CD4-positive, alpha-beta T cell treated with Interleukin-2 at 100 ng/mL for 4 hours (primary cell): ENCODE measurements around the gene PTPN22.

Experiments
- DNase-seq: peaks from one replicate; pipeline ENCODE4 v3.0.0-alpha.2; 2020; ENCODE audit warnings: low spot score

Gene PTPN22

DNA sequence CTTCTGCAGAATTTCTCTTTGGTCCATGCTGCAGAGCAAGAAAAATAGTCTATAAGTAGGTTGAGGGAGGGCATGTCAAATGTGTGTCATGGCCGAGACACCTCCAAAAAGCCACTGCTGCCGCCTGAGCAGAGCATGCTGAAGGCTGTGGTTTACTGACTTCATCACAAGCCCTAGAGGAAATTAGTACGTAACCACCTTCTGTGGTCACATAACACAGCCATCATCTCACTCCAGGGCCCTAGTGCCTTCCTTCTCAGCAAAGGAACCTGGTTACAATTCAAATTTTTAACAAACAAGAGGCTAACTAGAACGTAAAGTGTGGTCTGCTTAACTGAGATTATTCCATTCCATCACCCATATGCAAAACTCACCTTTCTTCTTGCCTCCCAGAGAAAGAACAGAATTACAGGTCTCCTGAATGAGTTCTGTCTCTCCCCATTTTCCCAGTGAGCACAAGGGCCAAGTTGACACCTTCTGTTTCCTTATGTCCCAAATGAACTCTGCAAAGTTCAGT, at the start of gene PTPN22:
Gene PTPN22 (minus strand): TSS at position 116 of the 517 bp plus-strand sequence.
- peak; percentile 90 for DNase-seq

DNA sequence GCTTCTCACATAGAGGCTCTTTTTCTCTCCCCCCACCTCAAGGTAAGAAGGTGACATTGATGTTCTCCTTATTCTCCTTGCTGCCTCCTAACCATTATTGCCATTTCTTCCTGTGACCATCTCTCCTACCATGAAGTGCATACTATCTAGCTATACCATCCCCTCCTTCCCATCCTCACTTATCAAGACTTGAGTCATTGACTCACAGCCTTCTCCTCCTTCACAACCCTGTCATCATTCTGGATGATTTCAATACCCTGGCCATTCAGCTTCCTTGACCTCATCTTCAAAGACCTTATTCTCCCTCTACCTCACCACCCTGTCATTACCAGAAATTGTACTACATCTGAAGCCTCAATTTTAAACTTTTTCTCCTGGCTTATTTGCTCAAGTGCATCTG, 46.7 kb upstream of the PTPN22 start:
- DNase-seq = no peak

DNA sequence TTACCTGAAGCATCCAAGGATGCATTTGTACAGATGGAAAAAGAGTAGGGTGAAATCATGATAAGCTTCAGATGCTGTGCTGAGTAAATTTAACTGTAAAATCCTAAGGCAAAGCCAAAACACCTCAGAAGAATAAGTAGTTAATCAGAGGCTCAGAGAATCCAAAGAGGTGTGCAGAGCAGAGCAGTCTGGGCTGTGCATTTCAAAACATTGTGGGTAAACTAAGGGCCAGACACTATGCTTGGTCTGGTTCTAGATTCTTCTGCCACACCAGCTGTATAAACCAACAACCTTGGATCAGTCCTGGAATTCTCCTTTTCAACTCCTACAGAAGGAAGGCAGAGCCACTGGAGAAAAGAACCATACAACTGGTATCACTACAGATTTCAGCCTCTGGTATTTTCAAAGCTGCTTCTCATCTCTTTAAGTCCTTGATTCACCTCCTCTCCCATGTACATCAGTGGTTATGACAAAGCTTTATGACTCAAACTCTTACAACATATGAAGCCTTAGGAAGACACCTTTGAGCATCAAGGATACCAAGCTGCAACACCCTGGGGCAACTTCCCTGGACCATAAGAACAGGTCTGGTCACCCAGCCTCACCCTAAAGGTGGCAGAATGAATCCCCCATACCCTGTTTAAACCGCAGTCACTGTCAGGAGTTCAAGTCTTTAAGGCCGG, 46.0 kb upstream of the PTPN22 start:
- DNase-seq = no peak

DNA sequence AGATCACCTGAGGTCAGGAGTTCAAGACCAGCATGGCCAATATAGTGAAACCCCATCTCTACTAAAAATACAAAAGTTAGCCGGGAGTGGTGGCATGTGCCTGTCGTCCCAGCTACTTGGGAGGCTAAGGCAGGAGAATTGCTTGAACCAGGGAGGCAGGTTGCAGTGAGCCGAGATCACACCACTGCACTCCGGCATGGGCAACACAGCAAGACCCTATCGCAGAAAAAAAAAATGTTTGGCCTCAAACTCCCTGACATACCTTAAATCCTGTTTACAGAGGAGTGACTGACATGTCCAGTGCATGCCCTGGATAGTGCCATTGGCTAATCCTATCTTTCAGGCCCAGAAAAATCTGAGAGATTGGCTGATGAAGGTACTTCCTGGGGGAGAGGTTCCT, 45.5 kb upstream of the PTPN22 start:
- no peak for DNase-seq

DNA sequence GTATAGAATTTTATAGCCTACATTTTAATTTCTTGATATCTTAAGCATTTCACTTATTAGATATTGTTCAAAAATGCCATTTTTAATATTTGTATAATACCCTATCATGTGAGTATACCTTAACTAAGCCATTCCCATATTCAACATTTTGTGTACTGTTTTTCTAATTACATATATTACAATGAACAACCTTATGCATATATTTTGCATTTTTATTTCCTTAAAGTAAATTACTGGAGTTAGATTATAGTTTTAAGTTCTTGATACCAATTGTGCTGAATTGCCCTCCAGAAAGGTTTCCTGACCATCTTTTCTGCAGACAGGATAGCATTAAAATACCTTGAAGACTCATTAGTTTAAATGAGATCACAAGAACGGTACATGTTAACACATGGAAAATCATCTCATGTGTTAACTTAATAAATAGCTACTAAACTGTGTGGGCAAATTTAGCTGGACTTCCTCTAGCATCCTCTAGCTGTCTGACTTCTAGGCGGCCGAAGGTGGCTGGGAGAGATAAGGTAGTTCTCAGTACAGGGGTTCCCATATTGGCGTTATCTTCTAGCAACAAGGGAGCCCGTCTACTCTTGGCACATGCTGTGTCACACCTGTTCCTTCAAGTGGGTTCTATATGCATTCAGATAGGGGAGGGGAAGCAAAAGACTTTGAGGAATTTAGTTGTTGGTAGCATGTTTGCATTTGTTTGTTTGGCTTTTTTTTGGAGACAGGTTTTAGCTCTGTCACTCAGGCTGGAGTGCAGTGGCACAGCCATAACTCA, 42.6 kb upstream of the PTPN22 start:
- no peak for DNase-seq

DNA sequence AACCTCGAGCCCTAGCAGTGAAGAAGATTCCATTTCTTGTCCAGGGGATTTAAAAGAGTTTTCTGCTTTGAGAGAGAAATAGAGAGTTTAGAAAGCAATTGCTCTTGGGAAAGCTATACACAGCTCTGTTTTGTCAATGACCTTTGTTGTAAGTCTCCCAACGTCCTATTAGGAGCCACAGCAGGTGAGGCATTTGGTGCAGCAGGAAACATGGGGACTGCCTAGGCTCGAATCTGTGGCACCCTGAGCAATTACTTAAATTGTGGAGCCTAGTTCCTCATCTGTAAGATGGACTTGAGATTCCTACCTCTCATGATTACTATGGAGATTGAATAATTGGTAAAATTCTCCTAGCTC, 41.8 kb upstream of the PTPN22 start:
- DNase-seq = no peak

DNA sequence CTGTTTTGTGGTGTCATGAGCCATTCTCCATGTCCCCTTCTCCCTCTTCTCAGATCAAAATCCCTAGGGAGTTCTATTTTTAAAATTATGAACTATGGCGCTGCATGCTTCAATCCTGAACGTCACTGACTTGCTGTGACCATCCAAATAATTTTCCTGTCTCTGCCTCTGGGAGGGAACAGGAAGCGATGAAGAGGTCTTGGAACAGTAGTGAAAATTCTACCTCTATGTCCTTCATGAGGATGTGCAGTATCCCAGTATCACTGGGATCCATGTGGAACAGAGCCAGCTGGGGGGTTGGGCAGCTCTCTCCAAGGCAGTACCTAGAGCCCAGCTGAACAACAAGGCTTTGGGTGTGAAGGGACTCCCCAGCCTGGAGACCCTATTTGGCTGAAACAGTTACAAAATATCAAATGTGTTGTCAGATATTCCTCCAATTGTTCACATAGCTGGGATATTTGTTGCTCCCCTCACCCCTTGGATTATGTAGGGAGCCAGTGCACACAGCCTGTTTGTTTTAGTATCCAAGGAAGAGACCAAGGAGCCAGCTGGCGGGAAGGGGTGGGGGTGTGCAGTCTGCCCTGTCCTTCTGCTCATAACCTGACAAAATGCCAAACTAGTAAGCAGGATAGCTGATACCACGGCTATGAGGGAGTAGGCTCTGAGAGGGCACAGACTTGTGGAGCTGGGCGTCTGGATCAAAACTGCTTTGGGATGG, 41.2 kb upstream of the PTPN22 start:
- DNase-seq = no peak

DNA sequence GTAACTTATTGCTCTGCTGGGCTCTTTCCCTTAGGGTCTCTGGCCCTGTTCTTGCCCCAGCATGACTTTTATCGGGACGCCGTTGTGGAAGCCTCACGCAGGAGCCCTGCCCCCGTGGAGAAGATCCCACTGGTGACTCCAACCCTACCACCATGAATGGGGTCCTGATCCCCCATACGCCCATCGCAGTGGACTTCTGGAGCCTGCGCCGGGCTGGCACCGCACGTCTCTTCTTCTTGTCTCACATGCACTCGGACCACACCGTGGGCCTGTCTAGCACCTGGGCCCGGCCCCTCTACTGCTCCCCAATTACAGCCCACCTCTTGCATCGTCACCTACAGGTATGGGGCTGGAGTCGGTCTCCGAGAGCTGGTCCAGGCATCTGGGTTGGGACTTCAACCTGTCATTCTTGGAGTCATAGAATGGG, 33.9 kb upstream of the PTPN22 start:
- DNase-seq = no peak

DNA sequence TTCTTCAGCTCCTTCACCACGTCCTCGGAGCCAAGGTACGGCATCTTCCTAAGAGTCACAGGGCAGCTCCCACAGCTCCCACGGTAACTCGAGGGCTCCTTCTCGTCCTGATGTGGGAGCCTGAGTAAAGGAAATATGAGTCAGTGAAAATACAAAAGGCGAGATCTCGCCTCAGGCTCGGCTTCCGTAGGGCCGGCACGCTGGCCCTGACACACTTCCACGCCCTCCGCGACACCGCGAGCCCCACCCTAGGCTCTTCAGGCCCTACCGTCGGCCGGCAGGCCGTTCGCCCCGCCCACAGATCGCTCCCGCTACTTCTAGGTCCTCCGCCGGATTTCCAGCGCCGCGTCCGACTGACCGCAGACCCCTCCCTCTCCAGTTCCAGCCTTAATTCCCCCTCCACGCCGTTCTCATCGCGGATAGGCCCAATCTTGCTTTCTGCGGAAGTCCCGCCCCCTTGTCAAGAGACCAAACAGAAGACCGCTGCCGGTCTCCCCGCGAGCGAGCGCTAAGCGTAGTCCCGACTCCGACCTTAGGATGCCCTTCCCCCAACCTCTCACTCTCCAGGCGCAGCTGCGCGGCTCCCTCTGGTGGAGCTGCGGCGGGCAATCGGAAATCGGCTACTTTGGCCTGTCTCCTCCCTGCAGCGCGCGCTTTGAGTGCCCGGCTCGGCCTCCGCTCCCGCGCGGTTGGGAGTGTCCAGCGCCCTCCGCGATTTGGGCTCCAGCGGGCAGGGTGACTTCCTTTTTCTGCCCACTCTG, 33.3 kb upstream of the PTPN22 start, which contains the start of the genes AP4B1 and DCLRE1B:
Gene AP4B1 (minus strand): TSS at position 126 of the 761 bp plus-strand sequence. CDS start 82 bp downstream, at position 44.
Gene DCLRE1B (plus strand): TSS at position 653 of the 761 bp plus-strand sequence. CDS start 261 bp downstream, outside the sequence.
- peak; percentile 99 for DNase-seq

DNA sequence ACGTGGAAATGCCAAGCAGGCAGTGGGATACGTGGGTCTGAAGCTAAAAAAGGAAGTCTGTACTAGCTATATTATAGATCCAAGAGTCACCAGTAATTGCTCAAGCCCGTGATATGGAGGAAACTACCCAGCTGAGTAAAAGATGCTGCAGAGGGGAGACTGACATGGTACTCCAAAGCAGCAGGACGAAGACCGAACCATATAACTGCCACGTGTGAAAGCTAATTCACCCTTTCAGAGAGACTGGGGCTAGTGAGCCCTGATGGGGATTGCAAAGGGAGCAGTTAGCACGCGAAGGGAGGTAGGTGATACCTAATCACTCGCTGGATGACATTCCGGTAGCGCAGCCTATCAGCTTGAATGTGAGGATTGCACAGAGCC, 32.8 kb upstream of the PTPN22 start:
- no peak for DNase-seq

DNA sequence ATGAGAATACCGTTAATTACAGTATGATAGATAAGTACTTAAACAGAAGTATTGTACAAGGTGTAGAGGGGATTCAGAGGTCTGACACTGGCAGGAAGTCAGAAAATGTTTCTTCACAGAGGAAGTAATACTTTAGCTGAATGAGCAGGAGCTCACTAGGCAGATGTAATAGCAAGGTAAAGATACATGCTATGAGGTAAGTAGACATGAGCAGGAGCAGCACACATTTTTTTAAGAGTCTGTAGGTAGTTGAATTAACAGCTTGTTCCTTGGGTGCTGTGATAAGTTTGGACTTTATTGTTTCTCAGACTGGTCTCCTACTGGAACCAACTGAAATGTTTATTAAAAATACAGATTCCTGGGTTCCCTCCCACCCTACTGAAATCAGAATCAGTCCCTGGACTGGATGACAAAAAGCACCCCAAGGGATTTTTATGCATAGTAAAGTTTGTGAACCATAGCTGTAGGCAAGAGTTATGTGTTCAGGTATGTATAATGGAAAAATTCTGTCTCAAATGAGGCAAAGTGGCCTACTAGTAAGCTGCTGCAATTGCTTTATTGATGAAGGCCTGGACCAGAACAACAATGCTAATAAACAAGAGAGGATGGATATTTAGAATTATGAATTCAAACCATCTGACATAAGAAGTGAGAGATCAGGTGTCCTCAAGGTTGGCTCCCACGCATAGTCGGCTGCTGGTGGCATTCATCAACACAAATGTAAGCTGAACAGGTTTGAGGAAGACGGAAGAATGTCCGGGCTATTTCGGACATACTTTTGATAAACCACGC, 32.2 kb upstream of the PTPN22 start:
- peak; percentile 5 for DNase-seq

DNA sequence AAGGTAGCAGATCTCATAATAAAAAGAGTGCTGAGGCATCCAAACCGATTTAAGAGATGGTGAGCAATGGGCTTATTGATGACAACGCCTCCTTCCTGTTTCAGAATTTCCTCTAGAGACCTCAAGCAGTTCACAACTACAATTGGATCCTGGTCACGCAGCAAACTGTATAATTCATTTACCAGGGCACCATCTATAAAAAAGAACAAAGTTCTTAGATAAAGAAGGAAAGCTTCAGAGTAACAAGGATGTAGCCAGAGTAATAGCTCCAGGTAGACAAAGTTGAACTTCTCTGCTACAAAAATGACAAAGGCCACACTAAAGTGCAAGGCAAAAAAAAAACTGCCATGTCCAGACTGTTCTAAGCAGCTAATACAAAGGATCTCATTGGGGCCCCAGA, 29.7 kb upstream of the PTPN22 start:
- DNase-seq = peak; percentile 35

DNA sequence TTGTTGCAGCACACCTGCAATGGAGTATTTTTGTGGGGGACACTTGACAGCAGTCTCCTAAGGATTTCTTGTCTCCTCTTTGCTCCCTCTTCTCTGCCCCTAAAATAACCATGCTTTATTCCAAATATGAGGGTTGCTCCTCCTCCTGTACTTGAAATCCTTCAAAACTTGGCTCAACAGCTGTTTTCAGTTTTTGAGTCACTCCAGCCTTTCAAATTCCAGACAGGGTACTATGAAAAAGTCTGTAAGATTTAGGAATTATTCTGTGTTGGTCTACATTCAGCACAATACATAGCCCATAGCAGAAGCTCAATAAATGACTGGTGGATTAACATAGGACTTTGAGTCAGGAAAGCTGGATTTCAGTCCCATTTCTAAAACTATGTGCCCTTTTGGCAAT, 27.6 kb upstream of the PTPN22 start:
- DNase-seq = no peak

DNA sequence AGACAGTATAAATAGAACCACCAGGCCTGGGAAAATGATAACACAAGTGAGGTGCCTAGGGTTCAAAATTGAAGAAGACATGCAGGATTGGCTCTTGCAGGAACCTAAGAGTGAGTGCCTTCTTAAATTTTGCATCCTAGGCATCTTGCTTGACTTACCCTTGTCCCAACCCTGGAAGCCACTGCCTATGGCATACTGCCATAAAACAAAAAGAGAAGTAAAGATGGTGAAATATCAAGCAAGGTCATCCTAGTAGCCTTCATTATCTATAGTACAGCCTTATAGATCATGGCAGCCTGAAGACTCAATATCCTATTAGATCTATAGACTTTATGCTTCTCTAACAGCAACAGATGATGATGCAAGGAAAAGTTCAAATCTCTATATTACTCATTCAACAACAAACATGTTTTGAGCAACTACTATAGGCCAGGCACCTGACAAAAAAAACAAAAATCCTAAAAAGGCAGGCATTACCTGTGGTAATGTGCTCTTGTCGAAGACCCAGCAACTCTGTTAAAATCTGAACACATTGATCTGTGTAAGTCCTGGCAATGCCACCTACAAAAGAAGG, 26.8 kb upstream of the PTPN22 start:
- no peak for DNase-seq

DNA sequence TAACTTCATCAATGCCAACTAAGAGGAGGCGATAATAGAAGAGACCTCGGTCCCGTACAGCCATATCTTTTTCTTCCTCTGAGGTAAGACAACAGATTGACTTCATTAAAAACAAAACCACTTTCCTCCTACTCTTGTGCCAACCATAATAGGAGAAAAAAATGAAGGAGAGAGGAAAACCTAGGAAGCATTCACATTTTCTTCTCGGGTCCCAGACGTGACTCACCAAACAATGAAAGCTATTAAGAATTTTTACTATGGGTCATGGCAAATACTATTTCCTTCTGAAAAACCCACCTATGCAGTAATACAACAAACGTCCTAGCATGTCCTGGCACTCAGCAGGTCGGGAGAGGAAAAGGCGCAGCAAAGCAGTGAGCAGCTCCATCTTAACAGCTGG, 24.4 kb upstream of the PTPN22 start:
- DNase-seq = no peak

DNA sequence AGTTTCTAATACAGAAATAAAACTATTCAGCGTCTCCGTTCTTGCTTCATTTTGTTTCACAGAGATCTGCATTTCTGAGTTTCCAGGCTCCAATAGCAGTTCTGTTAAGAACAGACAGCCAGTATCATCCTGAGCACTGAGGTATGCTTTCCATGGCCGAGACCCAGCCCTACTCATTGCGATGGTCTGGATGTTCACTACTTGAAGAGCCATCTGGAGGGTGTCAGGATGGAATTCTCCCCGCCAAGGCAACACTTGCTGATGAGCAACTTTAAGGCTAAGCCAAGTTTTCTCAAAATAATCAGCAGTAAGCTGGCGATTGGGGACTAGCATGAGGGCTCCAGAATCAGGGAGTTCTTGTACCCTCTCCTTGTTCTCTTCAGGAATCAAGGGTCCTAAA, 23.6 kb upstream of the PTPN22 start:
- no peak for DNase-seq

DNA sequence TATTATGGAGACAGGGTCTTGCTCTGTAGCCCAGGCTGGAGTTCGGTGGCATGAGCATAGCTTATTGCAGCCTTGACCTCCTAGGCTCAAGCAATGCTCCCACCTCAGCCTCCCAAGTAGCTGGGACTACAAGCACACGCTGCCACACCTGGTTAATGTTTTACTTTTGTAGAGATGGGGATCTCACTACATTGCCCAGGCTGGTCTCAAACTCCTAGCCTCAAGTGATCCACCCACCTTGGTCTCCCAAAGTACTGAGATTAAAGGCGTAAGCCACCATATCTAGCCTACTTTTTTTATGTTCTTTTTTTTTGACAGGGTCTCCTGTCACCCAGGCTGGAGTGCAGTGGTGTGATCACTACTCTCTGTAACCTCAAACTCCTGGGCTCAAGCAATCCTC, 21.8 kb upstream of the PTPN22 start:
- DNase-seq = no peak

DNA sequence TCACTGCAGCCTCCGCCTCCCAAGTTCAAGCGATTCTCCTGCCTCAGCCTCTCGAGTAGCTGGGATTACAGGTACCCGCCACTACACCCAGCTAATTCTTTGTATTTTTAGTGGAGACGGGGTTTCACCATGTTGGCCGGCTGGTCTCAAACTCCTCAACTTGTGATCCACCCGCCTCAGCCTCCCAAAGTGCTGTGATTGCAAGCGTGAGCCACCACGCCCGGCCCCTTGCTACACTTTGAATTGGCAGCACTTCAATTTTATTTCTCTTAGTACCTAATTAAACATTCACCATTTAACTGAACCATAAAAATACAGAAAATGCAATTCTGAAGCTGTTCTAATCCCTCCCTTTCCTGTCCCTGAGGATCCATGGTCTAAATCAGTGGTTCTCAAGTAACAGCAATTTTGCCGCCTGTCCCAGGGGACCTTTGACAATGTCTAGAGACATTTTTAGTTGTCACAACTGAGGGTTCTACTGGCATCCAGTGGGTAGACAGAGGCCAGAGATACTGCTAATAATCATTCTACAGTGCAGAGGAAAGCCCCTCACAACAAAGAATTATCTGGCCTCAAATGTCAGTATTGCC, 20.2 kb upstream of the PTPN22 start:
- no peak for DNase-seq

DNA sequence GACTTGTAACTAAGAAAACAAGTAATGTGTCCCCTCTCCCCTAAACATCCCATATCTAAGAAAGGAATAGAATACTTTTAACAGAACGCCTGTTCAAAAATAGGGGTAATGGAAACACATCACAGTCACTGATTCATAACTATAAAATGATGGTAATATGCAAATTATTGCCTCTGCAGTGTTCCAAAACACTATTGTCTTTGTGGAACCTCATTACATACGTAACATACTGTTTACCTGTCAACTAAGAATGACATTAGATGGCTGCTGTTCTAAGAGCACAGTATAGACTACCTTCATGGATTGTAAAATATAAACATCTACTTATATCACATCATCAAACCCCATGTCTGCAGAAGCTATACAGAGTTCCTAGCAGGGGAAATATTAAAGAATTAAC, 19.3 kb upstream of the PTPN22 start:
- no peak for DNase-seq
